ENCODE data around the gene PTPRQ.
"Not testable (repeated sequence)": the region's sequence is repeated elsewhere in the genome, so short reads cannot be mapped to it uniquely, and the experiment has no call there.

PTPRQ gene, protein sequence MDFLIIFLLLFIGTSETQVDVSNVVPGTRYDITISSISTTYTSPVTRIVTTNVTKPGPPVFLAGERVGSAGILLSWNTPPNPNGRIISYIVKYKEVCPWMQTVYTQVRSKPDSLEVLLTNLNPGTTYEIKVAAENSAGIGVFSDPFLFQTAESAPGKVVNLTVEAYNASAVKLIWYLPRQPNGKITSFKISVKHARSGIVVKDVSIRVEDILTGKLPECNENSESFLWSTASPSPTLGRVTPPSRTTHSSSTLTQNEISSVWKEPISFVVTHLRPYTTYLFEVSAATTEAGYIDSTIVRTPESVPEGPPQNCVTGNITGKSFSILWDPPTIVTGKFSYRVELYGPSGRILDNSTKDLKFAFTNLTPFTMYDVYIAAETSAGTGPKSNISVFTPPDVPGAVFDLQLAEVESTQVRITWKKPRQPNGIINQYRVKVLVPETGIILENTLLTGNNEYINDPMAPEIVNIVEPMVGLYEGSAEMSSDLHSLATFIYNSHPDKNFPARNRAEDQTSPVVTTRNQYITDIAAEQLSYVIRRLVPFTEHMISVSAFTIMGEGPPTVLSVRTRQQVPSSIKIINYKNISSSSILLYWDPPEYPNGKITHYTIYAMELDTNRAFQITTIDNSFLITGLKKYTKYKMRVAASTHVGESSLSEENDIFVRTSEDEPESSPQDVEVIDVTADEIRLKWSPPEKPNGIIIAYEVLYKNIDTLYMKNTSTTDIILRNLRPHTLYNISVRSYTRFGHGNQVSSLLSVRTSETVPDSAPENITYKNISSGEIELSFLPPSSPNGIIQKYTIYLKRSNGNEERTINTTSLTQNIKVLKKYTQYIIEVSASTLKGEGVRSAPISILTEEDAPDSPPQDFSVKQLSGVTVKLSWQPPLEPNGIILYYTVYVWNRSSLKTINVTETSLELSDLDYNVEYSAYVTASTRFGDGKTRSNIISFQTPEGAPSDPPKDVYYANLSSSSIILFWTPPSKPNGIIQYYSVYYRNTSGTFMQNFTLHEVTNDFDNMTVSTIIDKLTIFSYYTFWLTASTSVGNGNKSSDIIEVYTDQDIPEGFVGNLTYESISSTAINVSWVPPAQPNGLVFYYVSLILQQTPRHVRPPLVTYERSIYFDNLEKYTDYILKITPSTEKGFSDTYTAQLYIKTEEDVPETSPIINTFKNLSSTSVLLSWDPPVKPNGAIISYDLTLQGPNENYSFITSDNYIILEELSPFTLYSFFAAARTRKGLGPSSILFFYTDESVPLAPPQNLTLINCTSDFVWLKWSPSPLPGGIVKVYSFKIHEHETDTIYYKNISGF (N-terminal part only)

DNA sequence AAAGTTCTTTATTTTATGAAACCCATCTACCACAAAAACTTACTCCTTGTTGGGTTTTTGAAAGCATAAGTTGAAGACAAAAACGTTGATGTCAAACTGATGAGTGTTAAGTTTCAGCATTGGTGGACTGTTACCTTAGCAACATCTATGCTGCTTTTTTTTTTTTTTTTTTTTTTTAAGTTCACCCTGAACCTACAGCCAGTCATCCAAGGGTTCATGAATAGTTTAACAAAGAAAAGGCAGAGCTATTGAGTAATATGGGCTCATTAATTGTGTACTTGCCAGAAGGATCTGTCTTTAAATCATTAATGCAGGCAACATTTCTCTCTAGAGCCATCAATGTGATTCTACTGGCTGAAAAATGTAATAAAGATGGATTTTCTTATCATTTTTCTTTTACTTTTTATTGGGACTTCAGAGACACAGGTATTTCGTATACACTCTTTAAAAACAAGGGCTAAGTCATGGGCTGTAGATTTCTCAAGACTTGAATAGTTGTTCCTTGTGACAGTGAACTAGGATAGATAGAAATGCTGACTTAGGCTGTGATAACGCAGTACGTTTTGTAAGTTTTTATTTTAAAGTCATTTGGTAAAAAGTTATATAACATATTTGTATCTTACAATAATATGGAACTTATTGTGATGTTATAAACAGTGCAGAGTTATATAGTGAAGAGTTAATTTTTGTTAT is at the start of gene PTPRQ:
TSS of gene PTPRQ (plus strand) at position 262 of the 693 bp plus-strand sequence. CDS start at position 373, 111 bp downstream.
- no peak for DNase-seq (ENCODE audit: low read depth in 2 of 3, low spot score in 2 of 3)

DNA sequence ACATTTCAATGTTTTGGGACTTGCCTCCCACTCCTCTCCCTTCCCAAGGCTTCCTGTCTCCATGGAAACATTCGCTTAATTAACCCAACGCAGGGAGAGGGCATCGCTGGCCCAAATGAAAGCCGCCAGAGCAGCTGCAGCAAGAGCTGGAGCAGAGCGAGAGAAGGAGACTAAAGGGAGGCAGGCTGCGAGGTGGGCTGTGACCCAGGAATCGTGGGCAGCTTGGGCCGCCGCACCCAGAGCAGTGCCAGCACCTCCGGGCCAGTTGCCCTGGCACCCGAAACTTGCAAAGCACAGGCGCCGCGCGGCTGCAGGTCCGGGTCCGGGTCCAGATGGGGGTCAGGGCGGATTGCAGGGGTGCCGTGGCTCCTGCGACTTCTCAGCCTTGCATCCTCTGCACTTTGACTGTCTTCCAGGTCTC is 43.5 kb upstream of the PTPRQ start:
- no peak for DNase-seq (ENCODE audit: low read depth in 2 of 3, low spot score in 2 of 3)

DNA sequence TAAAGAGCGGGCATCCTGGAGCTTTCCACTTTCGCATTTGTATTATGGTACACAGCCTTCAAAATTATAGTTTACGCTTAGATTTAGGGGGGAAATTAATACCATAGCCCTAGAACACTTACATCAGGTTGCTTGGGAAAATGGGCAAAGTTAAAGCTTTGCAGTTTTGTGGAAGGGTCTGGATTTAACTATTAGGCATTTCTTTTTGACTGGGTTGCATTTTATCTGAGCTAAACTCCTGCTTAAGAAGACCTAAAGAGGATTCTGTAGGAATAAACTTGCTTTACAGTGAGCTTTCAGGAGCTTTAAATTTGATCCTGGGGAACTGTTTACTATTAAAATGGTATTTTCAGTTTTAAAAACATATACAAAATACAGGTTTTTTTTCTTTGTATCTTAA is 42.8 kb upstream of the PTPRQ start:
- DNase-seq (ENCODE audit: low read depth in 2 of 3, low spot score in 2 of 3), result no peak

DNA sequence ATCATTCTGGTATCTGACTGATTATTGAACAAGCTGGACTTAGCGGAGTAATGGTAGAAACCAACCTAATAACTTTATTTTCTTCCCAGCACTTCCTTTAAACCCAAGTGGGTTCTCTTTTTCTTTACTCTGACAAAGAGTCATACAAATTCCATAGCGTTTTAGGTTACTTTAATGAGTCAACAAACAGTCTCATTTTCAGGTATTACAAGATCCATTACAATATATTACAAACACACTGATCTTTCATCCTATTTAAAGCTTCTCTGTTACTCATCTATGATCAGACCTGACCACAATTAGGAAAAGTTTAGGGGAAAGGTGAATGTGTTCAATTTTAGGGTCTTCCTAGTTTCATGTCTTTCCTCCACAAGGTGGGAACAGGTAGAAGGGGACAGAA is 39.4 kb upstream of the PTPRQ start:
- no peak for DNase-seq (ENCODE audit: low read depth in 2 of 3, low spot score in 2 of 3)

DNA sequence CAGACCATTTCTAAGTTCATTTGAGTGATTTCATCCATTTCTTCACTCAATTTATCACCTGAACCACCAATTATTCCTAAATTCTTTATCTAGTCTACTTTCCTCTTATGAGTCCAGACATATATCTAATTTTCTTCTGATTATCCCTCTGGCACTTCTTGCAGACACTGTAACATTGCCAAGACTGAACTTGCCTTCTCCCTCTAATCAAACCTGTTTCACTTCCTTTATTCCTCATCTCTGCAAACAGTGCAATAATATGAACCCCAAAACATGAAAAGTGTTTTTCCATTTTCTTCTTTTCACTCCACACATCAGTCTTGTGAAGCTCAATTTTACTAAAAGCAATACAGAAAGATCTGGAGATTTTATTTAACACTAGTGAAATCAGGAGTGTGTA is 37.8 kb upstream of the PTPRQ start:
- DNase-seq (ENCODE audit: low read depth in 2 of 3, low spot score in 2 of 3), result no peak

GRCh38 chr12:80411787-80412186 is 32.2 kb upstream of the PTPRQ start:
- no peak for DNase-seq (ENCODE audit: low read depth in 2 of 3, low spot score in 2 of 3)

GRCh38 chr12:80412343-80412953 is 31.6 kb upstream of the PTPRQ start:
- no peak for DNase-seq (ENCODE audit: low read depth in 2 of 3, low spot score in 2 of 3)

DNA sequence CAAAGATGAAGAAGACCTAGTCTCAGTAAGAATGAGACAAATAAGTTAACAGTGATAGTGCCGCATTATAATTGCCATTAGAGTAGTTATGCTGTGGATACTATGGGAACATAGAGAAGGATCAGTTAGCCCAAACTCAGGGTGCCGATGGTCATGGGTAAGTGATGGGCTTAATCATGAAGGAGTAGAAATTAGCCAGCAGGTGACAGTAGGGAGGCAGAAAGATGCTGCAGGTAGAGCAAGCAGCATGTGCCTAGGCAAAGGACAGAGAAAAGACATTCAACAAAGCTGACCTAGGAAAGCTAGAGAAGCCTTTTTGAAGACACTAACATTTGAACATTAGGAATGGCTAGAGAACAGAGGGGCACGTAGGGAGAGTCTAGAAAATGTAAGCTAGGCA is 30.6 kb upstream of the PTPRQ start:
- DNase-seq (ENCODE audit: low read depth in 2 of 3, low spot score in 2 of 3), result no peak

GRCh38 chr12:80415466-80415865 is 28.6 kb upstream of the PTPRQ start:
- DNase-seq (ENCODE audit: low read depth in 2 of 3, low spot score in 2 of 3), result no peak

- no peak for DNase-seq (ENCODE audit: low read depth in 2 of 3, low spot score in 2 of 3)
Observed at GRCh38 chr12:80419644-80420043, 24.4 kb upstream of the PTPRQ start.

- DNase-seq (ENCODE audit: low read depth in 2 of 3, low spot score in 2 of 3), result no peak
Observed at GRCh38 chr12:80420075-80420474, 24.0 kb upstream of the PTPRQ start.

DNA sequence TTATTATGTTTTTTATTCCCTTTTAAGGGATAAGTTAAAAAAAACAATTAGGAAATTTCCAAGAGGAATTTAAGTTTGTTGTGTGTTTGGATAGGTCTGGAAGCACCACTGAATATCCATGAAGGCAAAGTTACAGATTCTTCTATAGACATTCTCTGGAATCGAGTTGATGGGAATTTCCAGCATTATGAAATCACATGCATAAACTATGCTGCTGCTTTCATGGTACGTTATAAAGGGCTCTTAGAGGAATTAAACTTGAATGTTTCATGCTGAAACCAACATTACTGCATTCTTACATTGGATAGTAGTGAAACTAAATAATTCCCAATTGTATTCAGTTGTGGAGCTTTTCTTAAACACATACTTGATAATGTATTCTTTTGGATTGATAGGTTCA is 21.5 kb upstream of the PTPRQ start:
- DNase-seq (ENCODE audit: low read depth in 2 of 3, low spot score in 2 of 3), result no peak

DNA sequence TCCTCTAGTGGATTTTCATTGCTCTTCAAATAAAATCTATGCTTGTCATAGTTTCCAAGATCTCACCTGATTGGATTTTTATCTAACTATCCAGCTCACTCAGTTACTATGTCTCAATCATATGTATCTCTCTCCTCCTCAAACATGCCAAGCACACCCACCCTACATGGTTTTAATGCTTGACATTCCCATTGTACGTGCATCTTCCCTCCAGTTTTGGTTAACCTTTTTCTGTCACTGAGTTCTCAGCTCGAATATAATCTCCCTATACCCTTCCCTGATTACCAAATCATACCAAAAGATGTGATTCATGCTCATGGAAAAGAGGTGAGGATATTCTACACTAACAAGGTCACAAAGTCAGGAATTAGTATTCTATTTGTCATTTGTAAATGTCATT is 12.0 kb upstream of the PTPRQ start:
- DNase-seq (ENCODE audit: low read depth in 2 of 3, low spot score in 2 of 3), result no peak

DNA sequence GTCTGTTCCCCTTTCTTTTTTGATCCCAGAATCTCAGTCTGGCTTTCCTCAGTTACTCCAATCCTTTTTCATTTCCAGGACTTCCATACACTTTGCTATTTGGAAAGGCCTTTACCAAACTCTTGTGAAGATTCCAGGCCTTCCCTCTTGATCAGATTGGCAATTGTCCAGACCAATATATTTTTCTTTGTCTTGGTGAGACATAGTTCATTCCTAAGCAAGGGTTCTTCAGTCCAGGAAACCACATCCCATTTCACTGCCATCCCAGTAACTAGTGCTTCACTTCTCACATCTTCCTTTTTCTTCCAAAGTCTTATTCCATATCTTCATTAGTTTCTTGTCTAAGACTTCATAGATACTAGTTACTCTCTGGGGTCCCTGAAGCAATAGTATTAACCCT is 2.1 kb upstream of the PTPRQ start:
- DNase-seq (ENCODE audit: low read depth in 2 of 3, low spot score in 2 of 3), result no peak

GRCh38 chr12:80442426-80443222 is 1.4 kb upstream of the PTPRQ start:
- DNase-seq (ENCODE audit: low read depth in 2 of 3, low spot score in 2 of 3), result no peak

GRCh38 chr12:80445083-80445793 is 1.2 kb downstream of the PTPRQ start:
- no peak for DNase-seq (ENCODE audit: low read depth in 2 of 3, low spot score in 2 of 3)

DNA sequence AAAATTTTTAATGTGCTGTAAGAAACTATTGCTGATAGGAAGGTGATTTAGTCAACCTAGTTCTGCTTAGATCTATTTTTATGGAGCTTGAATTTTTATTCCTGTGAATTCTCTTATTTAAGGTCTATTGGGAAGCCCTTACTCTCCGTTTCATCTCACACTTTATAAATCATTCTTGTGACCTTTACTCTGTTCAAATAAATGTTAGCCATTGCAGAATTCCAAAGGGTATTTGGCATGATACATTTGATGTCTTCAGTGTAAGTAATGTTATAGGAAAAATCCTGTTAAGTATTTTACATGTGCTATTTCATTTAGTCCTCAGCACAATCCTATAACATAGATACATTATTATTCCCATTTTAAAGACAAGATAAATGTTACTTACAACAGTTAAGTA is 12.5 kb downstream of the PTPRQ start:
- no peak for DNase-seq (ENCODE audit: low read depth in 2 of 3, low spot score in 2 of 3)

- DNase-seq (ENCODE audit: low read depth in 2 of 3, low spot score in 2 of 3), result no peak
Observed at GRCh38 chr12:80460972-80461371, 16.9 kb downstream of the PTPRQ start.

- not testable (repeated sequence) for DNase-seq (ENCODE audit: low read depth in 2 of 3, low spot score in 2 of 3)
Observed at GRCh38 chr12:80461851-80462250, 17.8 kb downstream of the PTPRQ start.
